Measurements from ENCODE around the gene ASCC1.
"Not testable (repeated sequence)": the region's sequence is repeated elsewhere in the genome, so short reads cannot be mapped to it uniquely, and the experiment has no call there.

Gene ASCC1

DNA sequence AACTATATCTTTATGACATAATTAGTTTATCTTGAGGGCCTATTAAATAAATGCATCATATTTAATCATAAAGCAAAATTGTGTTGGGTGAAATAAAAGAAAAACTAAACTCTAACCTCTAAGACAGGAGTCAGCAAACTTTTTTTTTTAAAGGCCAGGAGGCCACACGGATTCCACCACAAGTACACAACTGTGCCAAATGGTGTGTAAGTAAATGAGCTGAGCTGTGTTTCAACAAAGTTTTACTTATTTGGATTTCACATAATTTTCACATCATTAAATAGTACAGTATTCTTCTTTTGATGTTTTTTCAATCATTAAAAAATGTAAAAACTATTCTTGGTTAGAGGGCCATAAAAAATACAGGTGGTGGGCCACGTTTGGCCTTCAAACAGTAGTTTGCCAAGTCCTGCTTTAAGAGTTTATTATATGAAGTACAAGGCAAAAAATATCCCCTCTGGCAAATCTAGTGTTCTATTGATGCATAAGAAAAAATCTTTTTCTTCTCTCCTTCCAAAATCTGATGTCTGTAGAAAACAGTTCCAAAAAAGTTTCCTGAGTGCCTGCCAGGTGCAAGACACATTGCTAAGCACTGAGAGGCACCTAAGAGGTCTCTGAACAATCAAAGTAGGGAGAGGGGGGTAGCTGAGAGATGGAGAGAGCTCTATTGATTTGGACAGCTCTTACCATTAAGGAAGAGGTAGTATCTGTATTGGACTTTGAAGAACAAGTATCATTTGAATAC is 101.2 kb downstream of the ASCC1 start:
- H3K4me1 Mint-ChIP-seq: peaks cover 4% of the 10 kb centered on the region
- peaks cover 58% of the 10 kb centered on the region for H3K36me3 Mint-ChIP-seq
- no peak overlapping the region for H3K4me3 Mint-ChIP-seq
- no peak overlapping the region for H3K27ac Mint-ChIP-seq
- H3K27me3 Mint-ChIP-seq: no peaks in the 10 kb centered on the region
- ATAC-seq: no peak
- H3K9me3 Mint-ChIP-seq: peaks cover 7% of the 10 kb centered on the region

DNA sequence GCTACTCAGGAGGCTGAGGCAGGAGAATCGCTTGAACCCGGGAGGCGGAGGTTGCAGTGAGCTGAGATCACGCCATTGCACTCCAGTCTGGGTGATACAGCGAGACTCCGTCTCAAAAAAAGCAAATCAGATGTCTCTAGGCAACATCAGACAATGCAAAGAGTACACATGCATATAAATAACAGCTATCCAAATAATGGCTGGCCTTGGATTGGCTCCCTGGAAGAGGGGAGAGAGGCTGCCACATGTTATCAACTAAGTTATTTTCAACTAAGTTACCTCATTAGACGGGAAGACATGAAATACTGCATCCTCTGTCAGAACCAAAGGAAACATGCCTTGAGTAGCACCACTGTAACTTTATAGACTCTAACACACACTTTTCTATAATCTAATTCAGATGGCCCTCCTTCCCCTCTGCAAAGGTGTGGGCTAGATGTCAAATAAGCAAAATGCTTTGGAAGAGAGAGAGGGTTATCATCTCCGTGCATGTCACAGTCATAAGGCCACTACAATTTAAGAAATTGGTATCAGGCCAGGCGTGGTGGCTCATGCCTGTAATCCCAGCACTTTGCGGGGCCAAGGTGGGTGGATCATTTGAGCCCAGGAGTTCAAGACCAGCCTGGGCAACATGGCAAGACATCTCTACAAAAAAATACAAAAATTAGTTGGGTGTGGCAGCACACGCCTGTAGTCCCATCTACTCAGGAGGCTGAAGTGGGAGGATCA is 105.2 kb downstream of the ASCC1 start:
- no peaks in the 10 kb centered on the region for H3K27me3 Mint-ChIP-seq
- H3K4me1 Mint-ChIP-seq: peaks cover 39% of the 10 kb centered on the region
- peaks cover 49% of the 10 kb centered on the region for H3K36me3 Mint-ChIP-seq
- no peak overlapping the region for H3K4me3 Mint-ChIP-seq
- no peaks in the 10 kb centered on the region for H3K9me3 Mint-ChIP-seq
- ATAC-seq: no peak
- H3K27ac Mint-ChIP-seq: no peak overlapping the region

DNA sequence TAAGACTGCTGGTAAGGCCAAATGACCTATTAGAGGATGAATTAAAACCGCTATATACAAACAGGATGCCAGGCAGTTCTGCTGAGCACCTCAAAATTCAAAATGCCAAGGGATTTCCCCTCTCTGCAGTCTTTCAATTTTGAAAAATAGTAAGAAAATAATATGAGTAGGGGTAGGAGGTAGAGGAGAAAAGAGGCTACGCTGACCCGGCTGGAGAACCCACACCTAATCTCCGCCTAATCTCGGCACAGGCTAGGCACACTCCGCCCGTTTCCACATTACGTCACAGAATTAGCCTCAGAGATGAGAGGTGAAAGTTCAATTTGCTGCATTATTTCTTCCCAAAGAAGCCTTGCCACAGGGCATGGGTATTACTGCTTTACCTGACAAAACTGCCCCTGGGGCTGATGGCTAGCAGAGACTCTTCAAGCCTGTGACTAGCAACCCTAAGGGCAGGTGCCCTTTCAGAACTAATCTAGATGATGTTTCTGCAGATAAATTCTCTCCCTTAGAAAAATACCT is 106.4 kb downstream of the ASCC1 start:
- no peak for ATAC-seq
- Mint-ChIP-seq H3K4me3 (no peak overlapping the region), H3K9me3 (no peaks in the 10 kb centered on the region), H3K36me3 (peaks cover 47% of the 10 kb centered on the region), H3K27me3 (no peaks in the 10 kb centered on the region), H3K27ac (peak overlapping the region; percentile 28), H3K4me1 (peaks cover 39% of the 10 kb centered on the region)

DNA sequence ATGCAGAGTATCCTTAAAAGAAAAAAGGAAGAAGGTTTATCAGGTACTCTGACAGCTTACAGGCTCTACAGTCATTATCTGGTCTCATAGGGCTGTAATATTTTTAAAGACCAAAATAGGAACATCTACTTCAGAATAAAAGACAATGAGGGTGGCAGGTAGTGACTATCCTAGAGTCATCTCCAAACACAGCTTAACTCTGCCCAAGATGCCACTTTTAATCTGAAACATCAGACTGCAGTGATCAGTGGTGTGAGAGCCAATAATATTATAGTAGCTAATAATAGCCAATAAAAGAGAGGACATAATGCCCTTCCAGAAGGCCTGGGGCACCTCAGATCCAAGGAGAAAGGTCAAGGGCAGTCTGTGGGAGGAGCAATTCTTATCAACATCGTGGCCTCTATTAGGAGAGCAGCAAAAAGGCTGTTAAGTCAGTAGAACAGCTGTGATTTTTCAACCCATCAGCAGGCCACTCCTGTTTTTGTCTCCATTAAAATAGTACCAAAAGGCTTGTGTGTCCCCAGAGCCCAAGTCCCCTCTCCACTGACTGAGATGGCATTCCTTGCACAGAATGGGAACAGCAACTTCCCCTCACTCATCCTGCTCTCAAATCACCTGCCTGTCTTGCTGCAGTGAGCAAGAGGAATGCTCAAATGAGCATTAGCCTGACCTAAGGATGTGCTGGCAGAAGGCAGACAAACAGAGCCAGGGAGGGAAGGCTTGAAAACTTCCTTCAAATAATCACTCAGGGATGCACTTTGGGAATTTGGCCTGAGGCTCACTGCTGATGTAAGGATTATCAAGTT is 107.0 kb downstream of the ASCC1 start:
- H3K36me3 Mint-ChIP-seq: peaks cover 51% of the 10 kb centered on the region
- H3K9me3 Mint-ChIP-seq: no peaks in the 10 kb centered on the region
- peaks cover 39% of the 10 kb centered on the region for H3K4me1 Mint-ChIP-seq
- H3K4me3 Mint-ChIP-seq: no peak overlapping the region
- no peaks in the 10 kb centered on the region for H3K27me3 Mint-ChIP-seq
- peak overlapping the region; percentile 28 for H3K27ac Mint-ChIP-seq
- ATAC-seq: no peak

DNA sequence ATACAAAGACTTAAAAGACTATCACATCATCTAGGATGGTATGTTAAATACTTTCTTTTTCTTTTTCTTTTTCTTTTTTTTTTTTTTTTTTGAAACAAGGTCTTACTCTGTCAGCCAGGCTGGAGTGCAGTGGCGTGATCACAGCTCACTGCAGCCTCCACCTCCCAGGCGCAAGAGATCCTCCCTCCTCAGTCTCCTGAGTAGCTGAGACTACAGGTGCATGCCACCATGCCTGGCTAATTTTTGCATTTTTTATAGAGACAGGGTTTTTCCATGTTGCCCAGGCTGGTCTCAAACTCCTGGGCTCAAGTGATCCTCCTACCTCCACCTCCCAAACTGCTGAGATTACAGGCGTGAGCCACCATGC is 108.1 kb downstream of the ASCC1 start:
- H3K9me3 Mint-ChIP-seq, ATAC-seq, H3K4me3 Mint-ChIP-seq, H3K27ac Mint-ChIP-seq, H3K27me3 Mint-ChIP-seq: not testable (repeated sequence)
- Mint-ChIP-seq H3K4me1 (peaks cover 39% of the 10 kb centered on the region), H3K36me3 (peaks cover 52% of the 10 kb centered on the region)

DNA sequence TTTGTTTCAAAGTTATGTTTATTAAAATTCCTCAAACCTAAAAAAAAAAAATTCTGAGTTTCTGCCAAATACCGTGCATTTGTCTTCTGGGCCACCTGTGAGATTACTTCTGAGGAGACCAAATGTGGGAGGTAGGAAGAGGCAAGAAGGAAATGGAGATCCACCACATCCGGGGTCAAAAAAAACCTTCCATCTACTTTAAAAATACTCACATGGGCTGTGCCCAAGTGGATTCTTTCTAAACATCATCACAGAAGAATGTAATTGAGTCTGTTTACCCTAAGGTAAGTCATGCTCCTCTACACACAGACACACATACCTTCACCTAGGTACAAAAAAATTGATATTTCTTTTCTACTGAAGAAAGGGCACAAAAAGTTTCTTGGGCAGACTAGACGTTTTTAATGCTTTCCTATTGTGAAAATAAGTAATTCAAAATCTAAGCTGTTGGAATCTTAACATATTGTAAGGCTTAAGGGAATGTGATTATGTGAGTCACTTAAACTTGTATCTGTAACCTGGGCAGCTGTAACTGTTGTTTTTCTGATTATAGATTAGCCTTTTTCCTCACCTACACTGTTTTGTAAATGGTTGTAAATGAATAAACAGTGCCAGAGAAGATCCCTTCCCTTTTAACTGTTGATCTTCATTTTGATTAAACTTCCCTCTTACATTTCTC is 108.6 kb downstream of the ASCC1 start:
- H3K27ac Mint-ChIP-seq: no peak overlapping the region

DNA sequence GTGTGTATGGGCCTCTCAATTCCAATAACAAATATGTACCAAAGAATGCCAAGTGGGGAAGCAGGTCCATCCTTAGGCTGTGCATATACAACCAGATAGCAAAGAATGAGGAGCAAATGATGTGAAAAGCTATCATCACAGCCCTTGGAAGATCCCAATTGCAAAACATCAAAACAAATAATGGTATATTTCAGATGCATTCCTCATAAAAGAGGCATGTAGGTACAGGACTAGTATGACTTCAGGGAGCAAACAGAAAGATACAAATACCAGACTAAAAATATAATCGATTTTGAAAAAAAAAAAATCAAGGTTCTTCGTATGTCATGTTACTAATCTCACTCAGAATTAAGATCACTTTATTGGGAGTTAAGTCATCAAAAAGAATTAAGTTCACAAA is 109.2 kb downstream of the ASCC1 start:
- no peaks in the 10 kb centered on the region for H3K9me3 Mint-ChIP-seq
- peaks cover 39% of the 10 kb centered on the region for H3K4me1 Mint-ChIP-seq
- no peak for ATAC-seq
- no peak overlapping the region for H3K27ac Mint-ChIP-seq
- H3K4me3 Mint-ChIP-seq: no peak overlapping the region
- H3K36me3 Mint-ChIP-seq: peaks cover 45% of the 10 kb centered on the region
- H3K27me3 Mint-ChIP-seq: no peaks in the 10 kb centered on the region

More for the DNA sequence above, 108.6 kb downstream of the ASCC1 start:
- Mint-ChIP-seq H3K4me3 (no peak overlapping the region), H3K4me1 (peaks cover 39% of the 10 kb centered on the region), H3K9me3 (no peaks in the 10 kb centered on the region), H3K36me3 (peaks cover 47% of the 10 kb centered on the region), H3K27me3 (no peaks in the 10 kb centered on the region)
- ATAC-seq: peak; percentile 54

DNA sequence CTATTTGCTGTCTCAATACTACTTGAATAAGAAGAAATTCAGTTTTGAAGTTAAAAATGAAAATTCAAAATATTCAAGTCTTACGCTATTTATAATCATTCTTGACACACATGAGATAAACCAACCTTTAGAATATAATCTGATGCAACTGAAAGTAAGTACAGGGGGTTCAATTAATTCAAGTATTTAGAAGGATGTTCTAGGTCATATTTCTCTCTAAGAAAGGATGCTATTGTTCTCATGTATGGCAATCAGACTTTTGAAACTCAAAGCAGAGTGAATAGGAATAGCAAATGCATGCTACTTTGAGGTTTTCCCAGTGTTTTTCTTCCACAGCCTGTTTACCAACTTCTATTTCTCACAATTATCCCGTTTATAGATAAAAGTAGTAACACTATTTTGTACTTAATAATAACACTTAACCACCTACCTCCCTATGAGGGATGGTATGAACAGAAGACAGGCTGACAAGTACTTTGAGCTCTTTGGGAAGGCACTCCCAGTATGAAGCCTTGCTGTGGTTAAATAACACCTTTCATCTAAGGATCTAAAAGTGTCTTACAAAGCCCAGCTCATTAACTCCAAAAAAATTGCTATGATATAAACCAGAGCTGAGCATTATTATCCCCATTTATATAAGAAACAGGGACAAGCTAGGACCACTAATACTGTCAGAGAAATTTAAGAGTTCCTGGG is 109.8 kb downstream of the ASCC1 start:
- no peak for ATAC-seq
- no peaks in the 10 kb centered on the region for H3K9me3 Mint-ChIP-seq
- peaks cover 50% of the 10 kb centered on the region for H3K36me3 Mint-ChIP-seq
- no peaks in the 10 kb centered on the region for H3K27me3 Mint-ChIP-seq
- H3K27ac Mint-ChIP-seq: no peak overlapping the region
- H3K4me1 Mint-ChIP-seq: peaks cover 39% of the 10 kb centered on the region
- no peak overlapping the region for H3K4me3 Mint-ChIP-seq

DNA sequence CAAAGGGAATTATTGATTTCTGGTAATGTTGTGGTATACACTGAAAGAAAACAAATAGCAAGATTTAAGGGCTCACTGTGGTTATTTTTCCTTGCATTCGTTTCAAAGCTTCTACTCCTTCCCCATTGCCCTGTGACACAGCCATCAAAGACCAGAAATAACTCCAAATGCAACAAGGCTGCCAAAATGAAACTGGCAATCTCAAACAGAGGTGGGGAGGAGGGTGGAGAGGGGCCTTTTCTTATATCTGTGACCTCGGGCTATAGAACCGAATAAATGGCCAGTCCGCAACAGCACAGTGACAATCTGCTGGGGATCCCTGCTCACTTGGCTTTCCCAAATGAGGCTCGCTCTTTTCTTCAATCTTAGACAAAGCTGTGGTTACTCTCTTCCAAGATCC is 110.4 kb downstream of the ASCC1 start:
- Mint-ChIP-seq H3K36me3 (peaks cover 56% of the 10 kb centered on the region), H3K27me3 (no peaks in the 10 kb centered on the region), H3K4me1 (peaks cover 39% of the 10 kb centered on the region), H3K9me3 (no peaks in the 10 kb centered on the region), H3K4me3 (no peak overlapping the region), H3K27ac (no peak overlapping the region)
- no peak for ATAC-seq

DNA sequence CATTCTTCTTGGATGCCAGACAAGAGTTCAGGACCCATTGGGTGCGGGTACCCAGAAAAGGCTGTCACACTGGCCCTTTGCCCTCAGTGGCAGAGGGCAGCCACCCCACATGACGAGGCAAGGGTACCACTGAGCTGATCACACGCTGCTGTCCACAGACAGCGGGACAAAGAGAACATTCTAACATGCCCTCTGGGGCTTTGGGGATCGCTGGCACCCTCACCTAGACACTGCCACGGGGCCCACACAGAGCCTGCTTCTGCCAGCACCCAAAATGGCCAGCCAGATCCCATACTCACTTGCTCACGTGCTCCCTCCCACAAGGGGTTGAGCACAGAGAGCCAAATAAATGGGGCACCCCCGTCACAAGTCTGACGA is 111.0 kb downstream of the ASCC1 start:
- Mint-ChIP-seq H3K36me3 (peaks cover 60% of the 10 kb centered on the region), H3K4me3 (no peak overlapping the region), H3K9me3 (no peaks in the 10 kb centered on the region), H3K27me3 (no peaks in the 10 kb centered on the region), H3K27ac (no peak overlapping the region), H3K4me1 (peaks cover 37% of the 10 kb centered on the region)
- no peak for ATAC-seq

DNA sequence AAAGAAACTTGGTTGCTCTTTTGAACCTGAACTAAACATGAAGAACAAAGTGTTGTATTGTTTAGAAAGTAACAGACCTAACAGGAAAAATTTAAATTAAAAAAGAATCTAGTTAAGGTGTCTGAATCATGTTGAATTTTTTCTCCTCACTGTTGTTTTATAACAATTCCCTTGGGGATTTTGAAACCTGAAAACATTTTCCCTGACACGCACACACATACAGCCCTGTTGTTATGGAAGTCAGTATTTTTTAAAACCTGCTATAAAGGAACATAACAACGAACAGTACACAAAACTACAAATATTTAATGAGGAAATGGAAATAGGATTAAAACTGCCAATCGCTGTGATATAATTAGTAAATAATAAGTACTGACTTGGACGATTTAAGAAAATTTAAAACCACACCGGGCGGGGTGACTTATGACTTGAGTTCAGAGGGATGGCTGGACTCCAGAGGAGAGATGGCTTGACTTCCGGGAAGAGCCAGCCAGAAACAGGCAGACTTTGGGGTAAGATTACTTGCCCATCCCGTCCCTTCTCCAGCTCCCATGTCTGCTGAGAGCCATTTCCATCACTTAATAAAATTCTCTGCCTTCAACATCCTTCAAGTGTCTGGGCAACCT is 111.5 kb downstream of the ASCC1 start:
- Mint-ChIP-seq H3K36me3 (peaks cover 61% of the 10 kb centered on the region), H3K4me3 (no peak overlapping the region), H3K27me3 (no peaks in the 10 kb centered on the region), H3K4me1 (peaks cover 32% of the 10 kb centered on the region), H3K27ac (no peak overlapping the region), H3K9me3 (no peaks in the 10 kb centered on the region)
- ATAC-seq: no peak

DNA sequence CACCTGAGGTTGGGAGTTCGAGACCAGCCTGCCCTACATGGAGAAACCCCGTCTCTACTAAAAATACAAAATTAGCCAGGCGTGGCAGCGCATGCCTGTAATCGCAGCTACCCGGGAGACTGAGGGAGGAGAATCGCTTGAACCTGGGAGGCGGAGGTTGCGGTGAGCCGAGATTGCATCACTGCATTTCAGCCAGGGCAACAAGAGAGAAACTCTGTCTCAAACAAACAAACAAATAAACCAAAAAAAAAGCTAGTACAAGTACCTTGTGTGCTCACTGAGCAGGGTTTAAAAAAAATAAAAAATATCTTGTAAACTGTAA is 116.5 kb downstream of the ASCC1 start:
- Mint-ChIP-seq H3K4me1 (peaks cover 6% of the 10 kb centered on the region), H3K4me3 (no peak overlapping the region), H3K36me3 (peaks cover 69% of the 10 kb centered on the region), H3K27me3 (no peaks in the 10 kb centered on the region), H3K27ac (no peak overlapping the region), H3K9me3 (no peaks in the 10 kb centered on the region)
- ATAC-seq: no peak

DNA sequence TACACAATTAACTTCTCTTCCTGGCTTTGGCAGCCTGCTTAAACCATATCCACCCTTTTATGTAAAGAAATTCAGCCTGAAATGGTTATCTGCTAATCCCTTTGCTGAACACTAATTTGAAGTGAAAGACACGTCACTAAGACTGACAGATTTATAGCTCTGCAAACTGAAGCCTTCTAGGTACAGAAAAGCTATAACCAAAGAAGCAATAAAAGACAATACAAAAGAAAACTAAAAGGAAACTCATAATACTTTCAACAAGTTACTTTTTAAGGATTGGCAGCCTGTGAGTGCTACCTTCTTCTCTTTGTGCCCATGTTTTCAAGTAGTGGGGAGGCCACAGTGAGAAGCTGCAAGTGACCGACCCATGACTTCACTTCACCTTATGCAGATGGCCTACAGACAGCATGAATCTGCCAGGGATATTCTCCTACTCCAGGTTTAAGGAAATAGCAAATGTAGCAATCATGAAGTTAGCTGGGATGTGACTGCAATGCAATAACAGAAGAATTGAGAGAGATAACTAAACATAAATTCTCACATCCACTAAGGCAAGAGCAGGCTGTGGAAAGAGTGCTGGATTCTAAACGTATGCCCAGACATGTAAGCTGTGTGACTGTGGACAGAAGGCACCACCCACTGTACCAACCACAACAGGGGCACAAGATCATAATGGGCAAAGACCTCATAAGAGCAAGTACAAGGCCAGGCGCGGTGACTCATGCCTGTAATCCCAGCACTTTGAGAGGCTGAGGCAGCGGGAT is 117.1 kb downstream of the ASCC1 start:
- H3K4me3 Mint-ChIP-seq: no peak overlapping the region
- ATAC-seq: no peak
- peaks cover 69% of the 10 kb centered on the region for H3K36me3 Mint-ChIP-seq
- no peak overlapping the region for H3K27ac Mint-ChIP-seq
- no peaks in the 10 kb centered on the region for H3K9me3 Mint-ChIP-seq
- no peaks in the 10 kb centered on the region for H3K27me3 Mint-ChIP-seq
- H3K4me1 Mint-ChIP-seq: peaks cover 6% of the 10 kb centered on the region

Data from stimulated activated memory B cell treated with anti-CD40 and anti-IgM and Interleukin-4, amounts not matched to agents 10 μg/mL and 1 μg/mL and 100 μg/mL, for 72 hours (primary cell).